ENCODE data around the gene AMBRA1. TPM values are rescaled to one million over a fixed set of nuclear protein-coding genes. Genes with fewer than 3 reads are reported as not detected.

AMBRA1 gene
- polyA plus RNA-seq, 1 donor from 2014 or later: 34.5 TPM

GRCh38 chr11:46362156-46363030 is 231.4 kb downstream of the AMBRA1 start:
- Histone ChIP-seq H3F3A (ENCODE audit: insufficient read depth, low read length, poor library complexity, severe bottlenecking) (no peaks in the 10 kb centered on the region), H2AFZ (ENCODE audit: low read depth, low read length) (no peak overlapping the region), H3K4me3 (ENCODE audit: low read length) (no peak overlapping the region), H3K9me2 (ENCODE audit: insufficient read depth, low read length) (no peaks in the 10 kb centered on the region), H3K27ac (ENCODE audit: low read length) (no peak overlapping the region), H3K9ac (ENCODE audit: low read length) (no peak overlapping the region), H3K4me2 (ENCODE audit: low read length) (no peak overlapping the region), H3K9me3 (ENCODE audit: low read length) (no peaks in the 10 kb centered on the region), H3K79me2 (replicated peaks; ENCODE audit: insufficient read depth, low read length) (no peaks in the 10 kb centered on the region), H3K36me3 (ENCODE audit: insufficient read depth, low read length) (no peaks in the 10 kb centered on the region), H4K20me1 (ENCODE audit: insufficient read depth) (no peaks in the 10 kb centered on the region), H3K27me3 (ENCODE audit: insufficient read depth, low read depth, low read length) (no peaks in the 10 kb centered on the region)
- no peak for TF ChIP-seq REST (IDR thresholded peaks at IDR 0.05; ENCODE audit: borderline replicate concordance)
- no peak for TF ChIP-seq EP300 (conservative IDR thresholded peaks at IDR 0.05; ENCODE audit: poor library complexity, severe bottlenecking)
- no peak for TF ChIP-seq CTCF (IDR thresholded peaks at IDR 0.05; ENCODE audit: poor library complexity, severe bottlenecking)
- TF ChIP-seq RAD21 (conservative IDR thresholded peaks at IDR 0.05): no peak

- Histone ChIP-seq H3K79me2 (replicated peaks; ENCODE audit: insufficient read depth, low read length) (peaks cover 3% of the 10 kb centered on the region), H3K9me3 (ENCODE audit: low read length) (no peaks in the 10 kb centered on the region), H3K27me3 (ENCODE audit: insufficient read depth, low read depth, low read length) (no peaks in the 10 kb centered on the region), H3K4me2 (ENCODE audit: low read length) (no peak overlapping the region), H3K9me2 (ENCODE audit: insufficient read depth, low read length) (no peaks in the 10 kb centered on the region), H3K27ac (ENCODE audit: low read length) (no peak overlapping the region), H2AFZ (ENCODE audit: low read depth, low read length) (no peak overlapping the region), H3K4me3 (ENCODE audit: low read length) (peak overlapping the region; percentile 21), H3K36me3 (ENCODE audit: insufficient read depth, low read length) (no peaks in the 10 kb centered on the region), H3F3A (ENCODE audit: insufficient read depth, low read length, poor library complexity, severe bottlenecking) (no peaks in the 10 kb centered on the region), H3K9ac (ENCODE audit: low read length) (peak overlapping the region; percentile 39), H4K20me1 (ENCODE audit: insufficient read depth) (no peaks in the 10 kb centered on the region)
- TF ChIP-seq SMC3 (conservative IDR thresholded peaks at IDR 0.05; ENCODE audit: poor library complexity): no peak
- TF ChIP-seq TAF1 (IDR thresholded peaks at IDR 0.05; ENCODE audit: low read depth): no peak
- TF ChIP-seq EZH2 (IDR thresholded peaks at IDR 0.05; ENCODE audit: borderline replicate concordance, insufficient read depth, low read length, poor library complexity, severe bottlenecking): no peak
- no peak for TF ChIP-seq RAD21 (conservative IDR thresholded peaks at IDR 0.05)
Measured at GRCh38 chr11:46361283-46362155, 232.3 kb downstream of the AMBRA1 start.

Measured in neural cell (in vitro differentiated cells).